HG03139 (cell line): ENCODE data around the gene AMTN.
A peak's percentile ranks its signal among the peaks of the same experiment; 100 is the strongest.
"Not testable (repeated sequence)": the region's sequence is repeated elsewhere in the genome, so short reads cannot be mapped to it uniquely, and the experiment has no call there.

Experiments
- ATAC-seq: cut with Tn5 transposase; IDR thresholded peaks from one replicate; pipeline ENCODE4 v1.9.1; 2021; ENCODE audit not compliant: unreplicated experiment

Gene AMTN, protein sequence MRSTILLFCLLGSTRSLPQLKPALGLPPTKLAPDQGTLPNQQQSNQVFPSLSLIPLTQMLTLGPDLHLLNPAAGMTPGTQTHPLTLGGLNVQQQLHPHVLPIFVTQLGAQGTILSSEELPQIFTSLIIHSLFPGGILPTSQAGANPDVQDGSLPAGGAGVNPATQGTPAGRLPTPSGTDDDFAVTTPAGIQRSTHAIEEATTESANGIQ

DNA sequence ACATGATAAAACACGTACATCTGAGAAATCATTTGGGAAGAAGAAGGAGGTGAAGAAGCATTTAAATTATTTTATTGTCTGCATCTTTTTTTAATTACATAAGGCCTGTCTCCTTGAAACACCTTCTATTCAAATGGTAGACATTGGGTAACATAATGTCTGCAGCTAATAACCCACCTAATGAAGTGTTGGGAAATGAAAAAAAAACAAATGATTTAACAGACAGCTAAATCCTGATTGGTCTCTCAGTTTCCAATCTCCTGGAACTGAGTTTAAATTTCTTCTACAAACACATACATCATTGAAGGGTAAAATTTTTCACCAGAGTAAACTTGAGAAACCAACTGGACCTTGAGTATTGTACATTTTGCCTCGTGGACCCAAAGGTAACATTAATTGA lies at the start of gene AMTN:
TSS of gene AMTN (plus strand) at position 301 of the 400 bp plus-strand sequence. CDS start 209 bp downstream, outside the sequence.
- ATAC-seq: no peak

DNA sequence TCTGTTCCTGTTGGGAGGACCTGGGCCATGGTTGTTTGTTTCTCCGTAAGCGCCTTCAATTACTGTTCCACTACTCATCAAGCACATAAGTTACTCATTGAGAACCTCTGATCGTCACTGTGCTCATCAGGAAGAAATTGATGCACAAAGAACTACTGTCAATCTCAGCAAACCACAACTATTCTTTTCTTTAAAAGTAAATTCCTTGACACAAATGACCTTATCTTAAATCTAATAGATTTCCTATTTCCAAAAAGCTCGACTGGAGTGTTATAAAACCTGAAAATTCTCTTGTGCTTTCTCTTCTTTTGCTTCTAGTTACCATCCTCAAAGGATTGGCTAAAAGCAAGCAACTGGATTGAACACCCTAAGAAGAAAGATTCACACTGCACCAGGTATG lies 46.5 kb upstream of the AMTN start, which contains the start of gene MUC7:
TSS of gene MUC7 (plus strand) at position 301 of the 400 bp plus-strand sequence. CDS start 1,825 bp downstream, outside the sequence.
- no peak for ATAC-seq

DNA sequence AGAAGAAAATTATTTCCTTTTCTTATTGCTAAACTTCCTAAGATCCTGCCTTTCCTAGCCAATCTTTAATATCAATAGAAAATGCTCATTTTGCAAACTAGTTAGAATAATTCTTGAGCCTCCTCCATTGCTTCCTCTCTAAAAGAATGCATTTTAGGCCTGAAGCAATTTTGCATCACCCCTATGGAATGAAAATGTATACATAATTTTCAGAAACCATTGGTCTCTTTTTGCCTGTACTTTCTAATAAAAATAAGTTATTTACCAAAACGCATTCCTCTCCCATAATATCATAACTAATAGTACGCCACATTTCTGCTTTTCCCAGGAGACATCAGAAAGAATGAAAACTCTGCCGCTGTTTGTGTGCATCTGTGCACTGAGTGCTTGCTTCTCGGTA lies 44.7 kb upstream of the AMTN start:
- ATAC-seq: no peak

DNA sequence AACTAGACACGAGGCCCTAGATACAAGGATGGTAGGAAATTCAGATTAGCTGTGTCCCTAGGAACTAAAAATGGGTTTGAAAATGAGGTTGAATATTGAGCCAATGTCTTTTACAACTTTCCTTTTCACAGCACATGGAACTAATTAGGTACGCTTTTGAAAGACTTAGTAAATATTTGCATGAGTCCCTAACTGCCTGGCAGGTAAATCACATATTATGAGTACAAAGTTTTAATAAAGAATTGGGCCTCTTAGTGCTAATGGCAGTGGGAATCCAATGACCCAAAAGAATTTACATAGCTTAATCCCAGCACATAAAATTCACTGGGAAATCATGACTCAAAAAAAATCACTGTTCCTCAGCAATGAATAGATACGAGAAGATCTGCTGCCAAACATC lies 29.6 kb upstream of the AMTN start:
- no peak for ATAC-seq

DNA sequence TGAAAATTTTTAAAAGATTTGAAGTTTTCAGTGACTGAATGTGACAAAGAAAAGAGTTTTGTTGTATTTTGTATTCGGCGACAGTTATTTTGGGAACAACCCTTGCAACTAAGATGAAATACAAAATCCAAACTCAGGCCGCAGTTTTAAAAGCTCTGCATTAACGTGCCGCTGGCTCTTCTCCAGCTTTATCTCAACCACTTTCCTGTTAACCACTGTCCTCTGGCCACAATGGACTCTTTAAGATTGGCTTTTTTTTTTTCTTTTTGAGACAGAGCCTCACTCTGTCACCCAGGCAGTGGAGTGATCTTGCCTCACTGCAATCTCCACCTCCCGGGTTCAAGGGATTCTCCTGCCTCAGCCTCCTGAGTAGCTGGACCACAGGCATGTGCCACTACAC lies 22.1 kb upstream of the AMTN start:
- no peak for ATAC-seq

DNA sequence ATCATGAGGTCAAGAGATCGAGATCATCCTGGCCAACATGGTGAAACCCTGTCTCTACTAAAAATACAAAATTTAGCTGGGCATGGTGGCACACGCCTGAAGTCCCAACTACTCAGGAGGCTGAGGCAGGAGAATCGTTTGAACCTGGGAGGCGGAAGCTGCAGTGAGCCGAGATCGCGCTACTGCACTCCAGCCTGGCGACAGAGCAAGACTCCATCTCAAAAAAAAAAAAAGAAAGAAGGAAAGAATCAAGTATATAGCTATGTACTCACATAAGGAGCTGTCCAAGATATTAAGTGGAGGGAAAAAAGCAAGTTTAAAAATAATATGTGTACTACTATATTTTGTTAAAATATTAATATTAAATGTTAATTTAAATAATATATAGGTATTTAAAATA lies 16.5 kb upstream of the AMTN start:
- not testable (repeated sequence) for ATAC-seq

DNA sequence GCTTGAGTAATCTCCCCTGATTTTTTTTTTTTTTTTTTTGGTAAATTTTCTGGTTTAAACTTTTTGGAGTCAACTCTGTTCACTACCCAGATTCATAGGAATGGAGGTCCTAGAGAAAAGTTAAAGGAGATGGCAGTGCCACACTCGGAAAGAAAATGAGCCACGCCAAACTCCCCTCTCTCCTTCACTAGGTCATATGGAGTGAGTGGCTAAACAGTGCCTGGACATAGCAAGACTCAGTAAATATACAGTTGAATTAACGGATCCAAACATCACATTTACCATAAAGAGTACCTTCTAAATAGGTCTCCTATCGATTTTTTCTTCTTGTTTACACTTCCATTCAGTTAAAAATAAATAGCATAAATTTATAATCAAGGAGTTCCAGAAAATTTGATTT lies 13.6 kb upstream of the AMTN start:
- no peak for ATAC-seq

DNA sequence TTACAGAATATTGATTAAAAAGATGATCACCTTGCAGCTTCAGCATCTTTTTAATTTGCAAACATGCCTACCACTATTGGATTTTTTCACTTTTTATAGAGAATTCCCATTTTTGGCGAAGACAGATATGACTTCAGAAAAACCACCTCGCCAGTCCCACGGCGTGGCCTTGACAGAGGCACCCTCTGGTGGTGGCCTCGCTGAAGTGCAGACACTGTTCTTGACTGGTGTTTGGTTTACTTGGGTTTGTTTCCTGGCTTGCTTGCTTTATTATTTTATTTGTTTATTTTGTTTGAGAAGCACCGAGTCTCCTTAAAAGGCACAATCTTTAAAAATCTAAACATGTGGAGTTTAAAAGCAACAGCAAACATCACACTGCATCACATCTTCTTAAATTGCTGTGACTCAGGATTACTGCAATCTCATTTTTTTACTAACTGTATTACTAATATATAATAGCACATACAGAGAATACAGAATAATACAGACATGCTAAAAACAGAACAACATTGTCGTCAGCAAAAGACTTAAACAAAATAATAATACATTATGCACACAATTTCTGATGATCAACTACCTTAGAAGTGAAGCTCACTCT lies 13.1 kb upstream of the AMTN start:
- peak; percentile 98 for ATAC-seq

DNA sequence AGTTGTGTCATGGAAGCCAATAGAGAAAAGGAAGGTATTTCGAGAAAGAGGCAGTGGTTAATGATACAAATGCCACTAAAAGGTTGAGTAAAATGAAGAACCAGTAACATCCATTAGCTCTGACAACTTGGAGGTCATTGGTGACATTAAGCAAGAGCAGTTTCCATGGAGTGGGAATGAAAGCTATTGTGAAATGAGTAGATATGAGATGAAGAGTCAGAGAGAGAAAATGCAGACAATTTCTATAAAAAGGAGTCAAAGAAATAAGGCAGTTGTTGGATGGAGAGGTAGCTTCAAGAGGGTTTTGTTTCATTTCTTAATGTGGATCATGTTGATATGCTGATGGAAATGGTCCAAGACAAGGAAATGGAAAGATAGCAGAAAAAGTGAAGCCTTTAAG lies 9.6 kb upstream of the AMTN start:
- ATAC-seq: no peak

DNA sequence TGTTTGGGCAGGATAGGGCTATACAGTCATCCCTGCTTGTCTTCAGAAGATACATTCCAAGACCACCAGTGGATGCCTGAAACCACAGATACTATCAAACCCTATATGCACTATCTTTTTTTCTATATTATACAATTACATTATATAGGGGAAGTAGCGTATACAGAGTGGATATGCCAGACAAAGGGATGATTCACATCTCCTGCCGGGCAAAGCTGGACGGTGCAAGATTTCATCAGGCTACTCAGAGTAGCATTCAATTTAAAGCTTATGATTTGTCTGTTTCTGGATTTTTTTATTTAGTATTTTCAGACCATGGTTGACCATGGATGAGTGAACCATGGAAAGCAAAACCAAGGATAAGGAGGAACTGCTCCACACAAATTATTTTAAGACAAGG lies 7.0 kb upstream of the AMTN start:
- ATAC-seq: no peak

DNA sequence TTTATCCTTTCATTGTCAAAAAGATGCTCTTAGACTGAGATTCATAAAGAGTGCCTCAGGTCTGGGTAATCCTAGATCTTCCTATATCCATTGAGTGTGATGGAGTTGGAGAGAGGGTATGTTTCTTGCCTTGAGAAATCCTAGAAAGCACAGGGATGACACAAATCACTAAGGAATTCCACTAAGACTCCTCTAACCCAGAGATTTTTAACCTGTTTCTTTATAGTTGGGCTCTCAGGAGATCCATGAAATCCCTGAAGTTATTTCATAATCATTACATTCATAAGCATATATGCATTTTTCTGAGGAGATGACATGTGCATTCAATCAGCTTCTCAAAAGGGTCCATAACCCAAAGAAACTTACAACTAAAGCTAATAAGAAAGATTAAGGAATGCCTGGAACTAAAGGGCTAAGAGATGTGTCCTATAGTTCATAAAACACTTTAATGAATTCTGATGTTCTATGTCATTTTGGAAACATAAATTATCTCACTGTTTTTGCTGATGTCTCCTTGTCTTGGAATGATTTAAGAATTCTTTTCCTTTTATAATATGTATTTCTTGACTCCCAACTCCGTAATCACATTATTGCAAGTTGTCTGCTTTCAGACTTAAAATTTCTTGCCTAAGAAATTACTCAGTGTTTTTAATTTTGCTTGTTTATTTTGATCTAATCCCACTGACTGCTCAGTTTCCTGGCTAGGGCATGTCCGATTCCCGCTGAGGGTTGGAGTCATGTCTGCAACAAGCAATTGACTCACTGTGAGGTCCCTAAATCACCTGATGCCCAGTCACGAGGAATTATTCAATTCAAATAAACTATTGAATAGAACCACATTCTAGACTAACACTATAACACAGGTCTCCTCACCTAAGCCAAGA lies 2.8 kb upstream of the AMTN start:
- ATAC-seq: no peak

DNA sequence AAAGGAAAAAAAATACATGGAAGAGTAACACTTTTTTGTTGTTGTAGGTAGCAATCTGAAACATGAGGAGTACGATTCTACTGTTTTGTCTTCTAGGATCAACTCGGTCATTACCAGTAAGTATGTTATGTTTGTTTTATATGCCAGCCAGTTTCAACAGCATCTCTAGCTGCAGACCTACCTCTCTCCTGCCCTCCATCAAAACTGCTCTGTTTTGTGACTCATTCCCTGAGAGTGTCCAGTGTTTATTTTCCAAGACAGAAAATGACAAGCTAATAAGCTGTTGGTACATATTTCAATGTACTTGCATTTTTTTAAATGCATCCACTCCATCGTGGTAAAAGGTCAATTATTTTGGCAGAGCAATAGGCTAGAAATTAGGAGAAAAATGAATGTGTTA lies 347 bp downstream of the AMTN start:
- no peak for ATAC-seq

DNA sequence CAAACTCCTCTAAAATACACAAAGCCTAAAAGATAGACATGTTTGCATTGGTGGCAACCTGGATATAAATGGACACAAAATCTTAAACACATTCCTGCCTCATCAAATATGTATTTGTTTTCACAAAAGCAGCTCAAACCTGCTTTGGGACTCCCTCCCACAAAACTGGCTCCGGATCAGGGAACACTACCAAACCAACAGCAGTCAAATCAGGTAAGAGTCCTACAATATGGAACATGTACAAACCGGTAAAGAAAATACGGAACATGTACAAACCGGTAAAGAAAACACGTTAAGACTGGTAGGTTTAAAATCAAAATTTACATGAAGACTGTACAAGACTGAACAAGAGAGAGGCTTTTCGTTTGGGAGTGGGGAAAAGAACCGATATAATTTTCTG lies 4.3 kb downstream of the AMTN start:
- ATAC-seq: no peak

DNA sequence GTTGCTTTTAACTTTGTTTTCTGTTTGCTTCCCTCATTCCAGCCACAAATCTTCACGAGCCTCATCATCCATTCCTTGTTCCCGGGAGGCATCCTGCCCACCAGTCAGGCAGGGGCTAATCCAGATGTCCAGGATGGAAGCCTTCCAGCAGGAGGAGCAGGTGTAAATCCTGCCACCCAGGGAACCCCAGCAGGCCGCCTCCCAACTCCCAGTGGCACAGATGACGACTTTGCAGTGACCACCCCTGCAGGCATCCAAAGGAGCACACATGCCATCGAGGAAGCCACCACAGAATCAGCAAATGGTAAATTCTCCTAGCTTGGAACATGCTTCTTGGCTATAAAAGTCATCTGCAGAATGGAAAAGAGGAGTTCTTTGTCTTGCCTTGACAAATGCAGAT lies 12.6 kb downstream of the AMTN start:
- no peak for ATAC-seq

DNA sequence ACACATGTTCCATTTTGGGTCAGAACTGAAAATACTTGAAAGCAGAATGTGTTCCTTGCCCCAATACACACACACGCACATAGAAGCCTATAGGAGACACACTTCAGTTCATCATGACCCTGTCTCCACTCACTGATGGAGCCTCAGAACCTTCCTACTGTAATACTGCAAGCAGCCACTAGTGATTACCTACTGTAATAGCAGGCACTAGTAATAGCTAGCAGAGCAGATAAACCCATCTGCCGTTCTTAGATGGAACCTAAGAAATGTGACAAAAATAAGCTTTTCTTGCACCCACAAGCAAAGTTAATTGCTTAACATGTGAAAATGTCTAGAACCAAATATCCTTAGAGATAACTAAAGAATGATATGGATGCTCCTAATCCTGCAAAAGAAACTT lies 13.6 kb downstream of the AMTN start:
- peak; percentile 49 for ATAC-seq

DNA sequence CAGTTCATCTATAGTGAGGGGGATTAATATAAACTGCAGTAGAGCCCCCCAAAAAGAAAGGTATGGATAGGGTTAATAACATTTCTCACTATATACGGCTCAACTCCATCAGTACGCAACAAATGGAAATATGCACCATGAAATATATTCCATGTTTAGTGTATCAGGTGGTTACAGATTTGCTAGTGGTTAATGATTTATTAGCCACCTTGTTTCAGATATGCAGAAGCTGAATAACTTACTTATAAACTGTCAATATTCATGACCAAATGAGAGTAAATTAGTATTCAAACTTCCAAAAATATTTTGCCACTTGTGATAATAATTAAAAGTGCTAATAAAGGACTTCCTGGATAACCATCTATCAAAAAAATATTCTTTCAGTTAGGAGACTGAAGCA lies 14.8 kb downstream of the AMTN start:
- peak; percentile 74 for ATAC-seq

DNA sequence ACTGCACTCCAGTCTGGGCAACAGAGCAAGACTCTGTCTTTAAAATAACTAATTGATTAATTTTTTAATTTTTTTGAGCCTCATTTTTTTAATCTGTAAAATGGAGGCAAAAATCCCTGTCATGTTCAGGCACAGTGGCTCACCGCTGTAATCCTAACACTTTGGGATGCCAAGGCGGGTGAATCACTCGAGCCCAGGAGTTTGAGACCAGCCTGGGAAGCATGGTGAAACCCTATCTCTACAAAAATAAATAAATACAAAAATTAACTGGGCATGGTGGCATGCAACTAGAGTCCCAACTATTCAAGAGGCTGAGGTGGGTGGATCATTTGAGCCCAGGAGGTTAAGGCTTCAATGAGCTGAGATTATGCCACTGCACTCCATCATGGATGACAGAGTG lies 15.4 kb downstream of the AMTN start:
- ATAC-seq: no peak

DNA sequence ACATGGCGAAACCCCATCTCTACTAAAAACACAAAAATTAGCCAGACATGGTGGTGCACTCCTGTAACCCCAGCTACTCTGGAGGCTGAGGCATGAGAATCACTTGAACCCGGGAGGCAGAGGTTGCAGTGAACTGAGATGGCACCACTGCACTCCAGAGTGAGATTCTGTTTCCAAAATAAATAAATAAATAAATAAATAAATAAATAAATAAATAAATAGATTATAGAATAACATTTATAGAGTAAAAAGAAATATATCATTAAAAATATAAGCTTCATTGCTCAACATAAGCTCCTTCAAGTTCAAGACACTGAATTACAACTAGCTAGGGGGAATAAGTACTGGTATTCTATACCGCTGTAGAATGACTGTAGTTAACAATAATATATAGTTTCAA lies 16.5 kb downstream of the AMTN start:
- ATAC-seq: not testable (repeated sequence)

DNA sequence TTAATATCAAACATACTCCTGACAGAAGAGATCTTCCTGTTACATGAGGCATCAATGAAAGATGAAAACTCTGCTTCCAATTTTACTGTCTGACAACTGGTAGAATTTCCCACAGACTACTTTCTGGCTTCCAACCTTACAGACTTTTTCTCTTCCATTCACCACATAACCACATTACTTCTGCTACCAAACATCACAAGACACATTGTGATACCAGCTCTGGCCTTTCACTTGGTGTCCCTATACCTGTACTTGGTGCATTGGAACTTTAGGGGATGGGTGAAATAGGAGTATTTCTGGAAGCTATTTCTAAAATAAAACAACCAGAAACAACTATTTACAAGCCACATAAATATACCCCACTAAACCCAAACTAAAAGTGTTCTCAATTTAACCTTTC lies 20.5 kb downstream of the AMTN start:
- no peak for ATAC-seq

DNA sequence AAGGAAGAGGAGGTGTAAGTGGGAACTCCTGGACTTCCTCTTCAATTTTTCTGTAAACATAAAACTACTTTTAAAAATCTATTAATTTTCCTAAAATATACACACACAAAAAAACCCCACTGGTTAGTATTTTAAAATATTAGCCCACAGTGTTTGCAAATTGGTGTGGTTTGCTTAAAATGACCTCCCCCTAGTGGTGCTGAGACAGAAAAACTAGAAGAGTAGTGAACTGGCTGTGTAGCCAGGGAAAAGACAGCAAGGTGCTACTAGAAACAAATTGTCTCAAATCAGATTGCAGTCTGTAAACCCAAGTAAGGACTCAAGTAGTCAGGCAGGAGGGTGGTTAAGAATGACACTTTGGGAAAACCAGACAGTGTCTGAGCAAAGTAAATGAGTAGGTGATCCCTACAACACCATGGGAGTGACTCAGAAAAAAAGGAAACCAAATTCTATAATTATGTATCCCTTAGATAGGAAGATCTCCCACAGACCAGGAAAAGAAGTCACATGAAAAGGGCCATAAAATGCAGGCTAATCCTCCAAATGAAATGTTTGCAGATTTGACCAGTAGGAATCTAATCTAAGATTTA lies 26.0 kb downstream of the AMTN start:
- ATAC-seq: peak; percentile 74

DNA sequence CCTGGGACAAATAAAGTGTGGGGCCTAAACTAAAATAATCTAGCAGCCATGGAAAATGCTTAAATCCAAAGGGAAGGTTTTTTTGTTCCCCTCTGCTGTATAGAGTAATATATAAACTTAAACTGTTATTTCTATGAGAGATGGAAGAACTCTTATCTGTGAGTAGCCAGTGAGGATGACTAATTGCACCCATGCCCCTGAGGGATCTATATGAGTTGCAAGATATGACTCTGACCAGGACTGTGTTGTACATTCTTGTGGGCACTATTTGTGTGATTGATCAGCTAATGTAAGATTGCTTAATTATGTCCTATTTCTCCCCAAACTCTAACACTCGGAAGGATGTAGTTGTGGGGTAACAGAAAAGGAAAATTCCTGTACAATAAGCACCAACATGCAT lies 38.5 kb downstream of the AMTN start:
- ATAC-seq: no peak
